Measurements from ENCODE around the gene GPC6.

DNA sequence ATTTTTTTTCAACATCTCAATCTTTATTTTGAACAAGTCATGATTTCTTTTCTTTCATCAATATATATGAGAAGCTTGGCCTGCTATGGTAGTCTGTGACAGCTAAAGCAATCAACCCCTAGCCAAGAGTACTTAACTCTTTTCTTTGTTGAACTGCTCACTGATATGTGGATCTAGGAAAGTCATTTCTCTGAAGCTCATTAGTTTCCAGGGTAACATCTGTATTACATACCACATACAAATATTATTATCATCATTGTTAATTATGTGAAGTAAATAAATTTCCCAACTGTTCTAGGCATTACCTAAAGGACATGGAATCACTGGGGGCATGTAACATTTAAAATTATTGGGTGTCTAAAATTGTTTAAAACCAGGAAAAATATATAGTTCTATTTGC, 985.6 kb downstream of the GPC6 start:
- TF ChIP-seq EZH2 (optimal IDR thresholded peaks at IDR 0.05; ENCODE audit: low read depth, low read length): no peak
- TF ChIP-seq EZH2phosphoT487 (IDR thresholded peaks at IDR 0.05; ENCODE audit: low read length): no peak
